Esophagus muscularis mucosa (tissue), 4 donors: ENCODE measurements around the gene CBLN3. TPM values are rescaled to one million over a fixed set of nuclear protein-coding genes. Genes with fewer than 3 reads are reported as not detected.

ENCODE experiments used
- DNase-seq: peaks from one replicate; pipeline ENCODE4 v3.0.0-alpha.2; 2017; ENCODE audit errors: extremely low spot score
- H3K27ac ChIP-seq, 4 donors: fragments of 200-600 bp; sonication (generic); replicated peaks in 1 of 4; 1 replicate in 3 of 4; 2 replicates in 1 of 4; pipeline ENCODE4 v1.5.1; 2016 to 2019; ENCODE audit warnings: mild to moderate bottlenecking in 1 of 4
- H3K27me3 ChIP-seq, 4 donors: fragments of 200-600 bp; sonication (generic); one replicate each; pipeline versions ENCODE4 v1.5.1 to v1.6.0; 2016 to 2019
- H3K36me3 ChIP-seq, 4 donors: fragments of 200-600 bp; sonication (generic); one replicate each; pipeline ENCODE4 v1.5.1; 2016 to 2019
- H3K4me1 ChIP-seq, 4 donors: fragments of 200-600 bp; sonication (generic); one replicate each; pipeline ENCODE4 v1.5.1; 2016 to 2019
- H3K4me3 ChIP-seq, 4 donors: fragments of 200-600 bp; sonication (generic); 1 replicate in 2 of 4; 2 replicates in 2 of 4; pipeline ENCODE4 v1.5.1; 2016 to 2019; ENCODE audit warnings: mild to moderate bottlenecking in 4 of 4, moderate library complexity in 1 of 4
- H3K9me3 ChIP-seq, 4 donors: fragments of 200-600 bp; sonication (generic); 1 replicate in 3 of 4; 2 replicates in 1 of 4; pipeline ENCODE4 v1.5.1; 2016 to 2019
- EP300 ChIP-seq: sonication (generic); formaldehyde crosslinking; IDR thresholded peaks from one replicate; pipeline ENCODE4 v1.6.1; 2017; ENCODE audit warnings: antibody characterized with exemption
- POLR2A ChIP-seq: fragments of 450-650 bp; IDR thresholded peaks from one replicate; pipeline ENCODE4 v1.6.1; 2017; ENCODE audit warnings: antibody characterized with exemption, moderate library complexity, mild to moderate bottlenecking, low read depth
- POLR2AphosphoS5 ChIP-seq, 2 donors: sonication (generic); formaldehyde crosslinking; IDR thresholded peaks; one replicate each; pipeline ENCODE4 v1.6.1; 2017; ENCODE audit warnings: antibody characterized with exemption in 2 of 2
- WGBS: methylation state at CpG from one replicate; pipeline ENCODE4 v1.1.5; 2018; 5-methylcytosine and 5-hydroxymethylcytosine counted together
- intact Hi-C: fragments of 100-400 bp; cut with DNase I; formaldehyde crosslinking; loops from one replicate; pipeline ENCODE4 v1.15.1; 2023
- total RNA-seq, 4 donors: library from RNA; depleted of rRNA; stranded (reverse); fragments of >200 nt; gene quantifications; one replicate each; pipeline versions ENCODE4 v1.1.0 to v1.2.1, GENCODE V29; 2016
- TF ChIP-seq, protein P1 (sequence below), 3 experiments: fragments of 200-600 bp in 2 of 3; fragments of 450-650 bp in 1 of 3; sonication (generic) in 2 of 3; IDR thresholded peaks; one replicate each; pipeline ENCODE4 v1.5.1; 2017 to 2019; ENCODE audit warnings: antibody characterized with exemption in 3 of 3, mild to moderate bottlenecking in 2 of 3, moderate library complexity in 1 of 3

The CBLN3 gene
- total RNA-seq, 4 donors from 2014 or later: 1.2 to 2.2 (median 1.9) TPM

DNA sequence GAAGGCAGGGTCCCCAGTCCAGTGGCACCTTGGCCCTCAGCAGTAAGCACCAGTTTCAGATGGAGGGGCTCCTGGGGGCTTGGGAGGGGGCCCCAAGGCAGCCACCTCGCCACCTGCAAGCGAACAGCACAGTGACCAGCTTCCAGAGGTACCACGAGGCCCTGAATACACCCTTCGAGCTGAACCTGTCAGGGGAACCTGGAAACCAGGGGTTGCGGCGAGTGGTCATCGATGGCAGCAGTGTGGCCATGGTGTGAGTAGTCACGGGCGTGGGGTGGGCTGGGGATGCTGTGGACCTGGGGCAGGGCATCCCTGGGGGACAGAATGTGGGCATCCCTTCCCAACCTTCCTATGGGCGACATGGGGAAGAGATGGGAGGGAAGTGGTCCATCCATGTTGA, 19.5 kb downstream of the CBLN3 start:
- intact Hi-C loops: no loop called here
- TF ChIP-seq POLR2AphosphoS5 (IDR thresholded peaks at IDR 0.05) (no peak), POLR2A (no peak), EP300 (no peak)
- TF ChIP-seq, protein P1, sequence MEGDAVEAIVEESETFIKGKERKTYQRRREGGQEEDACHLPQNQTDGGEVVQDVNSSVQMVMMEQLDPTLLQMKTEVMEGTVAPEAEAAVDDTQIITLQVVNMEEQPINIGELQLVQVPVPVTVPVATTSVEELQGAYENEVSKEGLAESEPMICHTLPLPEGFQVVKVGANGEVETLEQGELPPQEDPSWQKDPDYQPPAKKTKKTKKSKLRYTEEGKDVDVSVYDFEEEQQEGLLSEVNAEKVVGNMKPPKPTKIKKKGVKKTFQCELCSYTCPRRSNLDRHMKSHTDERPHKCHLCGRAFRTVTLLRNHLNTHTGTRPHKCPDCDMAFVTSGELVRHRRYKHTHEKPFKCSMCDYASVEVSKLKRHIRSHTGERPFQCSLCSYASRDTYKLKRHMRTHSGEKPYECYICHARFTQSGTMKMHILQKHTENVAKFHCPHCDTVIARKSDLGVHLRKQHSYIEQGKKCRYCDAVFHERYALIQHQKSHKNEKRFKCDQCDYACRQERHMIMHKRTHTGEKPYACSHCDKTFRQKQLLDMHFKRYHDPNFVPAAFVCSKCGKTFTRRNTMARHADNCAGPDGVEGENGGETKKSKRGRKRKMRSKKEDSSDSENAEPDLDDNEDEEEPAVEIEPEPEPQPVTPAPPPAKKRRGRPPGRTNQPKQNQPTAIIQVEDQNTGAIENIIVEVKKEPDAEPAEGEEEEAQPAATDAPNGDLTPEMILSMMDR (IDR thresholded peaks at IDR 0.05): no peak
- no peaks in the 10 kb centered on the region for H3K27me3 ChIP-seq
- peaks cover 0 to 17% (median 7%) of the 10 kb centered on the region in 4 donors for H3K4me1 ChIP-seq
- 96% methylated on average over 10 of the region's 10 CpGs for WGBS
- no peak for DNase-seq
- H3K36me3 ChIP-seq: peaks cover 13 to 83% (median 69%) of the 10 kb centered on the region in 4 donors
- no peak overlapping the region for H3K27ac ChIP-seq
- no peak overlapping the region for H3K4me3 ChIP-seq
- no peaks in the 10 kb centered on the region for H3K9me3 ChIP-seq

DNA sequence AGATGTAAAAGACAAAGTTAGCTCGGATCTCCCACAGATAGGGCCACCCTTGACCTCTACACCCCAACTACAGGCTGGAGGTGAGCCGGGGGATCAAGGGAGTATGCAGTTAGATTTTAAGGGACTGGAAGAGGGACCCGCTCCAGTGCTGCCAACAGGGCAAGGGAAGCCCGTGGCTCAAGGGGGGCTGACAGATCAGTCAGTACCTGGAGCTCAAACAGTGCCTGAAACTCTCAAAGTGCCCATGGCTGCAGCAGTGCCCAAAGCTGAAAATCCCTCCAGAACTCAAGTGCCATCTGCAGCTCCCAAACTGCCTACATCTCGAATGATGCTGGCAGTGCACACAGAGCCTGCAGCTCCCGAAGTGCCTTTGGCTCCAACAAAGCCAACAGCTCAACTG, 20.3 kb downstream of the CBLN3 start:
- WGBS: 80% methylated on average over 6 of the region's 6 CpGs
- Histone ChIP-seq H3K4me1 (peaks cover 0 to 24% (median 12%) of the 10 kb centered on the region in 4 donors), H3K4me3 (no peak overlapping the region), H3K27me3 (no peaks in the 10 kb centered on the region), H3K9me3 (no peaks in the 10 kb centered on the region), H3K36me3 (peaks cover 8 to 75% (median 61%) of the 10 kb centered on the region in 4 donors), H3K27ac (no peak overlapping the region)
- no peak for DNase-seq
- intact Hi-C loops: no loop called here
- TF ChIP-seq, protein P1 (IDR thresholded peaks at IDR 0.05): no peak
- TF ChIP-seq EP300 (no peak), POLR2A (no peak), POLR2AphosphoS5 (IDR thresholded peaks at IDR 0.05) (no peak)

DNA sequence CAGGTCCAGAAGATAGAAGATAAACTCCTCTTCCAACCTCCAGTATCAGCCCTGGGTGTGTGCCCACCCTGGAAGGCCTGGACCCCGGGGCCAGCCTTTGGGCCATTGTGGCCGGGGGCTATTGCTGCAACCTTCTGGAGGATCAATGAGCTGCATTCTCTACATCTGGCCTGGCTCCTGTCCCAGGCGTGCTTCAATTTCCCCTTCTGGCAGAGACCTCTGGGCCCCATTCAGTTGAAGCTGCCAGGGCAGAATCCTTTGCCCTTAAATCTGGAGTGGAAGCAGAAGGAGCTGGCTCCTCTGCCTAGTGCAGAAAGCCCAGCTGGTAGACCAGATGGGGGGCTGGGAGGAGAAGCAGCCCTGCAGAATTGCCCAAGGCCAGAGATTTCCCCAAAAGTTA, 20.7 kb downstream of the CBLN3 start:
- intact Hi-C loops: no loop called here
- Histone ChIP-seq H3K4me1 (peaks cover 0 to 28% (median 16%) of the 10 kb centered on the region in 4 donors), H3K4me3 (no peak overlapping the region), H3K27me3 (no peaks in the 10 kb centered on the region), H3K27ac (no peak overlapping the region), H3K36me3 (peaks cover 7 to 71% (median 57%) of the 10 kb centered on the region in 4 donors), H3K9me3 (no peaks in the 10 kb centered on the region)
- TF ChIP-seq POLR2AphosphoS5 (IDR thresholded peaks at IDR 0.05) (no peak), EP300 (no peak), POLR2A (no peak)
- TF ChIP-seq, protein P1 (IDR thresholded peaks at IDR 0.05): no peak
- 25% methylated on average over 1 of the region's 3 CpGs for WGBS
- DNase-seq: no peak

DNA sequence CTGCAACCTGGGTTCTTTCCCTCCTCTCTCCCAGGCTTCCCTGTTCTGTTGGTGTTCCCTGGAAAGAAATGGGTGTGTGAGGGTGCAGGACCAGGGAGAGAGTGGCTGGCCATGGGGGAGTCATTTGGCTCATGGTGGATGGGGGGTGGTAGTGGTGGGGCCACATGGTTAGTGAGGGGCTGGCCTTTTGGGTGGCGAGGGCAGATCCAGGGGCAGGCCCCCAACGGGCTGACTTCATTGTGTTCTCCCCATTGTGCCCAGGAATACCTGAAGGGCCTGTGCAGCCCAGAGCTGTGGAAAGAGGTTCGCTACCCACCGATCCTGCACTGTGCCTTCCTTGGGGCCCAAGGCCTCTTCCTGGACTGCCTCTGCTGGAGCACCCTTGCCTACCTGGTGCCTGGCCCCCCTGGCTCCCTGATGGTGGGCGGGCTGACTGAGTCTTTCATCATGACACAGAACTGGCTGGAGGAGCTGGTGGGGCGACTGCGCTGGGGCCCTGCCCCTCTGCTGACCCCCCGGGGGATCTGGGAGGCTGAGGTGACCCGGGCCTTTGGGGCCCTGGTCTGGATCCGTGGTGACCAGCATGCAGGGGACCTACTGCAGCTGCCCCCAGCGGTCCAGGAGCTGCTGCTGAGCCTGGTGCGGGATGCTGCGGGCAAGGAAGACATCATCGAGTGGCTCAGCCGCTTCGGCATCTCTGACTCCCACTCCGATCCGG, 21.7 kb downstream of the CBLN3 start:
- no peak overlapping the region for H3K27ac ChIP-seq
- 90% methylated on average over 12 of the region's 18 CpGs for WGBS
- H3K9me3 ChIP-seq: no peaks in the 10 kb centered on the region
- no peaks in the 10 kb centered on the region for H3K27me3 ChIP-seq
- intact Hi-C loops: no loop called here
- H3K4me3 ChIP-seq: no peak overlapping the region
- H3K36me3 ChIP-seq: peaks cover 5 to 61% (median 48%) of the 10 kb centered on the region in 4 donors
- no peak for DNase-seq
- H3K4me1 ChIP-seq: peaks cover 9 to 38% (median 26%) of the 10 kb centered on the region in 4 donors
- TF ChIP-seq POLR2AphosphoS5 (IDR thresholded peaks at IDR 0.05): no peak
- TF ChIP-seq, protein P1 (IDR thresholded peaks at IDR 0.05): no peak
- TF ChIP-seq EP300: no peak
- no peak for TF ChIP-seq POLR2A
